ENCODE measurements around the gene SEMA5A. TPM values are rescaled to one million over a fixed set of nuclear protein-coding genes. Genes with fewer than 3 reads are reported as not detected.

The SEMA5A gene
- total and polyA plus RNA-seq, 2 of the 13 experiments (the other 11 are each of a cell fraction or from before 2014, with no cell fraction given) = 0.01 TPM; not detected in 1

GRCh38 chr5:9500193-9500592, 45.7 kb downstream of the SEMA5A start (continued):
- TF ChIP-seq HOMEZ (CRISPR knock-in tag; IDR thresholded peaks at IDR 0.05; ENCODE audit: low read depth) (no peak), SP5 (CRISPR knock-in tag; IDR thresholded peaks at IDR 0.05; ENCODE audit: borderline replicate concordance, low read depth) (no peak), ZNF205 (CRISPR knock-in tag; IDR thresholded peaks at IDR 0.05) (no peak), ZNF564 (CRISPR knock-in tag; IDR thresholded peaks at IDR 0.05) (no peak)
- TF ChIP-seq, protein P1, sequence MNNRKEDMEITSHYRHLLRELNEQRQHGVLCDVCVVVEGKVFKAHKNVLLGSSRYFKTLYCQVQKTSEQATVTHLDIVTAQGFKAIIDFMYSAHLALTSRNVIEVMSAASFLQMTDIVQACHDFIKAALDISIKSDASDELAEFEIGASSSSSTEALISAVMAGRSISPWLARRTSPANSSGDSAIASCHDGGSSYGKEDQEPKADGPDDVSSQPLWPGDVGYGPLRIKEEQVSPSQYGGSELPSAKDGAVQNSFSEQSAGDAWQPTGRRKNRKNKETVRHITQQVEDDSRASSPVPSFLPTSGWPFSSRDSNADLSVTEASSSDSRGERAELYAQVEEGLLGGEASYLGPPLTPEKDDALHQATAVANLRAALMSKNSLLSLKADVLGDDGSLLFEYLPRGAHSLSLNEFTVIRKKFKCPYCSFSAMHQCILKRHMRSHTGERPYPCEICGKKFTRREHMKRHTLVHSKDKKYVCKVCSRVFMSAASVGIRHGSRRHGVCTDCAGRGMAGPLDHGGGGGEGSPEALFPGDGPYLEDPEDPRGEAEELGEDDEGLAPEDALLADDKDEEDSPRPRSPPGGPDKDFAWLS (CRISPR knock-in tag; IDR thresholded peaks at IDR 0.05; ENCODE audit: borderline replicate concordance) = no peak

DNA sequence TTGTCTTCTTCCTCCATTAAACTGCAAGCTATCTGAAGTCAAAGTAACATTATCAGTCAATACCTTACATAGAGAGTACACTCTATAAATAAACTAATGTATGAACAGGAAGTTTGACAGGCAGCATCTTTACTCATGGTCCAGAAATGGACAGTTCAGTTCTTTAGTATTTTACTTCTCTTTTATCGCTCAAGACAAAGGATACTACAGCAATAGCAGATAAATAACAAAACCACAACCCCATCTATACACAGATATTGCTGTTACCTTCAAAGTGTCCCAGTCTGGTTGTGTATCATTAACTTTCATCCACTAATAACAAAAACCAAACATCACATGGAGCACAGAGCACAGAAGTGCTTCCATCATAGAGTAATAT, 46.4 kb downstream of the SEMA5A start:
- CTCF ChIA-PET (ENCODE audit: low intra/inter-chr PET ratio, low total read pairs) = no interaction called here
- BruUV-seq (replicated peaks) = no TSS peak

More for the DNA sequence above, 46.4 kb downstream of the SEMA5A start:
- intact Hi-C loops (cut with micrococcal nuclease; ENCODE audit: unreplicated experiment) = no loop called here
- Histone ChIP-seq H3K79me2 (ENCODE audit: insufficient read depth, low read length) (no peaks in the 10 kb centered on the region), H3K4me1 (ENCODE audit: insufficient read depth, low read length) (no peaks in the 10 kb centered on the region), H3K4me2 (ENCODE audit: low read depth, low read length) (no peak overlapping the region), H3K27ac (ENCODE audit: extremely low read length, insufficient read depth, low read length) (no peak overlapping the region), H3K27me3 (ENCODE audit: control insufficient read depth in 1 of 2, insufficient read depth in 2 of 2, low read length in 2 of 2) (no peaks in the 10 kb centered on the region), H2AFZ (ENCODE audit: low read length) (no peak overlapping the region), H3K9me3 (ENCODE audit: low read length) (no peaks in the 10 kb centered on the region), H3K36me3 (replicated peaks in 1 of 2; ENCODE audit: control insufficient read depth in 1 of 2, insufficient read depth in 2 of 2, low read length in 2 of 2) (no peaks in the 10 kb centered on the region), H4K20me1 (ENCODE audit: insufficient read depth, low read length) (no peaks in the 10 kb centered on the region), H3K4me3 (replicated peaks in 1 of 3; ENCODE audit: insufficient read depth in 1 of 3, low read depth in 2 of 3, low read length in 3 of 3) (no peak overlapping the region), H3K9ac (ENCODE audit: insufficient read depth, low read depth, low read length) (no peak overlapping the region)
- 5% methylated on average over 1 of the region's 1 CpG for WGBS (ENCODE audit: low lambda C conversion rate)
- FAIRE-seq (no peak), DNase-seq (ENCODE audit: low spot score) (no peak), ATAC-seq (no peak)
- in situ Hi-C loops (cut with HindIII; ENCODE audit: extremely low pct_ligation_motif_present, low pct_unique_long_range_greater_than_20kb) = no loop called here
- no peak for TF ChIP-seq ZFP82 (CRISPR knock-in tag; IDR thresholded peaks at IDR 0.05; ENCODE audit: borderline replicate concordance)
- POLR2A ChIA-PET = no interaction called here
